Sigmoid colon (tissue), 7 donors: ENCODE results near the gene GORASP1. TPM values are rescaled to one million over a fixed set of nuclear protein-coding genes. Genes with fewer than 3 reads are reported as not detected.
A peak's percentile ranks its signal among the peaks of the same experiment; 100 is the strongest.

Experiments used
- DNase-seq: peaks from one replicate; pipeline ENCODE4 v3.0.0-alpha.2; 2019
- H3K27ac ChIP-seq, 4 donors: fragments of 200-600 bp; sonication (generic); one replicate each; pipeline ENCODE4 v1.5.1; 2016 to 2019; ENCODE audit warnings: mild to moderate bottlenecking in 1 of 4
- H3K27me3 ChIP-seq, 3 donors: fragments of 200-600 bp; sonication (generic); one replicate each; pipeline ENCODE4 v1.5.1; 2019; ENCODE audit warnings: mild to moderate bottlenecking in 1 of 3
- H3K36me3 ChIP-seq, 4 donors: fragments of 200-600 bp; sonication (generic); one replicate each; pipeline ENCODE4 v1.5.1; 2016 to 2019
- H3K4me1 ChIP-seq, 4 donors: fragments of 200-600 bp; sonication (generic); one replicate each; pipeline ENCODE4 v1.5.1; 2017 to 2019
- H3K4me3 ChIP-seq, 4 donors: fragments of 200-600 bp; sonication (generic); one replicate each; pipeline ENCODE4 v1.5.1; 2017 to 2019; ENCODE audit warnings: mild to moderate bottlenecking in 2 of 4, moderate library complexity in 1 of 4
- H3K9me3 ChIP-seq, 4 donors: fragments of 200-600 bp in 3 of 4; sonication (generic) in 3 of 4; one replicate each; pipeline versions ENCODE4 v1.5.1 to v1.6.1; 2013 to 2019
- EP300 ChIP-seq, 4 donors: sonication (generic); formaldehyde crosslinking; IDR thresholded peaks; one replicate each; pipeline ENCODE4 v1.6.1; 2017; ENCODE audit warnings: antibody characterized with exemption in 4 of 4
- POLR2A ChIP-seq, 2 donors: fragments of 450-650 bp; IDR thresholded peaks; one replicate each; pipeline ENCODE4 v1.6.1; 2016; ENCODE audit warnings: antibody characterized with exemption in 2 of 2, mild to moderate bottlenecking in 2 of 2, moderate library complexity in 2 of 2
- POLR2AphosphoS5 ChIP-seq, 4 donors: sonication (generic); formaldehyde crosslinking; IDR thresholded peaks; one replicate each; pipeline ENCODE4 v1.6.1; 2017; ENCODE audit warnings: antibody characterized with exemption in 4 of 4
- WGBS, 2 donors: extraction: QIAGEN DNeasy Blood & Tissue Kit; methylation state at CpG; one replicate each; pipeline ENCODE4 v1.1.7; 2013; 5-methylcytosine and 5-hydroxymethylcytosine counted together
- intact Hi-C: fragments of 100-400 bp; cut with DNase I; formaldehyde crosslinking; loops from one replicate; pipeline ENCODE4 v1.15.1; 2023
- polyA plus RNA-seq, 3 donors: library from polyadenylated mRNA; stranded (reverse); fragments of 200-250 nt; gene quantifications; one replicate each; pipeline ENCODE4 v1.2.3, GENCODE V29; 2013
- total RNA-seq, 4 donors: library from RNA; depleted of rRNA; stranded (reverse); fragments of >200 nt; gene quantifications; one replicate each; pipeline ENCODE4 v1.1.0, GENCODE V29; 2016
- TF ChIP-seq, protein P1 (sequence below), 4 experiments: fragments of 450-650 bp in 3 of 4; fragments of 200-600 bp in 1 of 4; IDR thresholded peaks; one replicate each; pipeline ENCODE4 v1.5.1; 2016 to 2019; ENCODE audit warnings: antibody characterized with exemption in 4 of 4, mild to moderate bottlenecking in 3 of 4, moderate library complexity in 2 of 4
- donor health status: healthy with polysubstance abuse.
- donor health status: Bipolar disorder and iron deficiency.
- donor health status: healthy.

GORASP1 gene
- total and polyA plus RNA-seq, 7 donors: 35.4 to 54.5 (median 48.2) TPM

DNA sequence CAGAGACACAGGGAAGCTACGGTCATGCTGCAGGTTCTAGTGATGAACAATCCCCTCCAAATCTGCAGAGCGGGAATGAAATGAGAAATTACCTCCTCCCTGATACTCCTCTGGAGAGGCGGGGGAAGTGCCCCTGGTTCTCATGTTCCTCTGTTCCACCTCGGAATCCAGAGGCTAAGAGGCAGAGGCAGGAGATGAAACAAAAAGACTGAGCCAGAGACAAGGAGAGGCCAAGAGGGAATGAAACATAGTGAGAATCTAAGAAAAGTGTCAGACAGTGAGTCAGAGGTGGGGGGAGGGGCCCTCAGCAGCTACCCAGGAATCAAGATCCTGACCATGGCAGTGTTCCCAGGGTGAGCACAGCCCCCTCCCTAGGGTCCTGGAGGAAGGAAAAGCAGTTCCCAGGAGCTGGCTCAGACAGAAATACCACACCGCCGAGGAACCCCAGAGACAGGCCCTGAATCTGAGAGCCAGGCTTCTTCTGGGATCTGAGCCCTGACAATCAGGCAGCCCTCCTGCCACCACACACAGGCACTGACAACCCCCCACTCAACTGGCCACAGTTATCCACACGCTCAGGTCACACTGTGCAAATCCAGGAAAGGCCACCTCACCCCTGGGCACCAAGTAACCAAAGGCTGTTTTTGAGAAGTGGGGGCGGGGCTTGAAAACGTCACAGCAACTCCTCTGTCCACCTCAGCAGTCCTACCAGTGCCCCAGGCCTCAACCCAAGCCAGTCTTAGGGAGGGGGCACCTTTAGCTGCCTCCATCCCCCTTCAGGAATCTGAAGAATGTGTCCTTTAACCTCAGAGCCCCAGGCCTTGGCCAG, 43.6 kb upstream of the GORASP1 start:
- Histone ChIP-seq H3K9me3 (no peaks in the 10 kb centered on the region), H3K4me3 (peak overlapping the region; percentile 90 to 100 (median 100)), H3K4me1 (peaks cover 0 to 74% (median 72%) of the 10 kb centered on the region in 4 donors), H3K36me3 (peaks cover 0 to 6% (median 0%) of the 10 kb centered on the region in 4 donors), H3K27ac (peak overlapping the region; percentile 97 to 100 (median 100)), H3K27me3 (no peaks in the 10 kb centered on the region)
- intact Hi-C loops: loop anchor here (1.0 kb wide), 1 partner anchor 44 kb away; the partner anchor contains the start of genes GORASP1 and TTC21A
- DNase-seq: peak; percentile 96
- WGBS, 2 donors: 45 to 51% methylated on average over 9 of the region's 9 CpGs
- TF ChIP-seq POLR2AphosphoS5 (IDR thresholded peaks at IDR 0.05): peak; percentile 36 to 73 (median 63)
- peak in 2 of 4 donors; percentile 7 to 62 for TF ChIP-seq EP300 (IDR thresholded peaks at IDR 0.05)
- TF ChIP-seq, protein P1, sequence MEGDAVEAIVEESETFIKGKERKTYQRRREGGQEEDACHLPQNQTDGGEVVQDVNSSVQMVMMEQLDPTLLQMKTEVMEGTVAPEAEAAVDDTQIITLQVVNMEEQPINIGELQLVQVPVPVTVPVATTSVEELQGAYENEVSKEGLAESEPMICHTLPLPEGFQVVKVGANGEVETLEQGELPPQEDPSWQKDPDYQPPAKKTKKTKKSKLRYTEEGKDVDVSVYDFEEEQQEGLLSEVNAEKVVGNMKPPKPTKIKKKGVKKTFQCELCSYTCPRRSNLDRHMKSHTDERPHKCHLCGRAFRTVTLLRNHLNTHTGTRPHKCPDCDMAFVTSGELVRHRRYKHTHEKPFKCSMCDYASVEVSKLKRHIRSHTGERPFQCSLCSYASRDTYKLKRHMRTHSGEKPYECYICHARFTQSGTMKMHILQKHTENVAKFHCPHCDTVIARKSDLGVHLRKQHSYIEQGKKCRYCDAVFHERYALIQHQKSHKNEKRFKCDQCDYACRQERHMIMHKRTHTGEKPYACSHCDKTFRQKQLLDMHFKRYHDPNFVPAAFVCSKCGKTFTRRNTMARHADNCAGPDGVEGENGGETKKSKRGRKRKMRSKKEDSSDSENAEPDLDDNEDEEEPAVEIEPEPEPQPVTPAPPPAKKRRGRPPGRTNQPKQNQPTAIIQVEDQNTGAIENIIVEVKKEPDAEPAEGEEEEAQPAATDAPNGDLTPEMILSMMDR (IDR thresholded peaks at IDR 0.05): no peak

DNA sequence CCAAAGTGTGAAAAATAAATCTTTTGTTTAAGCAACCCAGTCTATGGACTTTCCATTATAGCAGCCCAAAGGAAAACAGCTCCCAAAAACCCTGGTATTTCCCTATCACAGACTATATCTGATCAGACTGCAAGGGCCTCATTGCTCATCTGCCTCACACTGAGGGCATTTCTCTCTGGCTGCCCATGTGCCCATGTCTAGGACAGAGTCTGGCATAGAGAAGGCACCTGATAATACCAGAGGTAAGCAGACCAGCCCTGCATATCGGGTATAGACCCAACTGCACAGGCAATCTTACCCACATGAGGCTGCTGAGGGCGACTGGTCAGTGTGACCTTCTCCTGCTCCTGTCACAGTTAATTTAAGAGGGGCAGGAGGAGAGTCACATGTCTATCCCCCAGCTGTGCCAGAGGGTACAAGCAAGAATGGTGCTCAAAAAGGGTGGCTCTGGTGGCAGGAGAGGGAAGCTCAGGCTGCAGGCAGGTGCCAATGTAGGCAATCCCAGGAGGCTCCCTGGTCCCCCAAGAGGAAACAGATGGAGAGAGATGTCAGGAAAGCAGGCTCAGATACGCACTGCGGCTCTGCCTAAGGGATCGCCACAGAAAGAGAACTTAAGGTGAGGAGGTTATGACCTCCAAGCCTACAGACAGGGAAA, 42.8 kb upstream of the GORASP1 start:
- 54 to 83% methylated on average over 5 of the region's 5 CpGs for WGBS, 2 donors
- peaks cover 0 to 82% (median 77%) of the 10 kb centered on the region in 4 donors for H3K4me1 ChIP-seq
- no peak for TF ChIP-seq EP300 (IDR thresholded peaks at IDR 0.05)
- TF ChIP-seq, protein P1 (IDR thresholded peaks at IDR 0.05): peak in 1 of 4 experiments; percentile 42
- TF ChIP-seq POLR2AphosphoS5 (IDR thresholded peaks at IDR 0.05): no peak
- no peak for TF ChIP-seq POLR2A (IDR thresholded peaks at IDR 0.05)
- H3K27ac ChIP-seq: peak overlapping the region; percentile 97 to 100 (median 100)
- peak overlapping the region in 3 of 4 donors; percentile 100 for H3K4me3 ChIP-seq
- intact Hi-C loops: no loop called here
- no peaks in the 10 kb centered on the region for H3K9me3 ChIP-seq
- peaks cover 0 to 14% (median under 1%) of the 10 kb centered on the region in 4 donors for H3K36me3 ChIP-seq
- no peaks in the 10 kb centered on the region for H3K27me3 ChIP-seq
- no peak for DNase-seq

- Histone ChIP-seq H3K4me1 (peaks cover 0 to 83% (median 77%) of the 10 kb centered on the region in 4 donors), H3K36me3 (peaks cover 3 to 20% (median 6%) of the 10 kb centered on the region in 4 donors), H3K27me3 (no peaks in the 10 kb centered on the region), H3K4me3 (peak overlapping the region in 1 of 4 donors; percentile 100), H3K27ac (peak overlapping the region; percentile 97 to 100 (median 100)), H3K9me3 (no peaks in the 10 kb centered on the region)
- DNase-seq: no peak
- intact Hi-C loops: no loop called here
- 70 to 83% methylated on average over 3 of the region's 3 CpGs for WGBS, 2 donors
- TF ChIP-seq, protein P1 (IDR thresholded peaks at IDR 0.05): no peak
- TF ChIP-seq EP300 (IDR thresholded peaks at IDR 0.05) (no peak), POLR2A (IDR thresholded peaks at IDR 0.05) (no peak), POLR2AphosphoS5 (IDR thresholded peaks at IDR 0.05) (no peak)
Observed at GRCh38 chr3:39149498-39150147, 42.2 kb upstream of the GORASP1 start.

GRCh38 chr3:39149059-39149455, 41.6 kb upstream of the GORASP1 start:
- TF ChIP-seq POLR2AphosphoS5 (IDR thresholded peaks at IDR 0.05): no peak
- no peak for TF ChIP-seq EP300 (IDR thresholded peaks at IDR 0.05)
- TF ChIP-seq POLR2A (IDR thresholded peaks at IDR 0.05): no peak
- TF ChIP-seq, protein P1 (IDR thresholded peaks at IDR 0.05): no peak
- intact Hi-C loops: no loop called here
- peaks cover 0 to 79% (median 73%) of the 10 kb centered on the region in 4 donors for H3K4me1 ChIP-seq
- no peaks in the 10 kb centered on the region for H3K27me3 ChIP-seq
- peak overlapping the region; percentile 97 to 100 (median 100) for H3K27ac ChIP-seq
- H3K4me3 ChIP-seq: peak overlapping the region in 1 of 4 donors; percentile 100
- DNase-seq: no peak
- WGBS, 2 donors: 63 to 77% methylated on average over 4 of the region's 4 CpGs
- H3K36me3 ChIP-seq: peaks cover 4 to 26% (median 12%) of the 10 kb centered on the region in 4 donors
- H3K9me3 ChIP-seq: no peaks in the 10 kb centered on the region
